K562 (cell line): ENCODE results near the gene CCT3.

ENCODE experiments used
- HBP1 ChIP-seq: fragments of 450-650 bp; formaldehyde crosslinking; IDR thresholded peaks from 2 replicates; pipeline ENCODE4 v1.4.0; 2022; ENCODE audit warnings: missing genetic modification characterization
- MEF2A ChIP-seq: IDR thresholded peaks from 2 replicates; pipeline ENCODE4 v1.6.1; 2011; ENCODE audit warnings: low read depth, mild to moderate bottlenecking, low read length, moderate library complexity; ENCODE audit not compliant: control insufficient read depth
- PHB2 ChIP-seq: fragments of 450-650 bp; IDR thresholded peaks from 2 replicates; pipeline ENCODE4 v1.6.1; 2017; ENCODE audit warnings: low read depth
- POLR2G ChIP-seq: fragments of 200-400 bp; formaldehyde crosslinking; IDR thresholded peaks from 2 replicates; pipeline ENCODE4 v1.6.1; 2017; ENCODE audit warnings: low read depth, mild to moderate bottlenecking, antibody characterized with exemption, low read length, moderate library complexity
- RNF2 ChIP-seq: sonication (generic); IDR thresholded peaks from 2 replicates; pipeline ENCODE4 v1.6.1; 2016
- SAFB ChIP-seq: fragments of 200-400 bp; formaldehyde crosslinking; IDR thresholded peaks from 2 replicates; pipeline ENCODE4 v1.6.1; 2017; ENCODE audit warnings: low read depth, low read length, borderline replicate concordance

DNA sequence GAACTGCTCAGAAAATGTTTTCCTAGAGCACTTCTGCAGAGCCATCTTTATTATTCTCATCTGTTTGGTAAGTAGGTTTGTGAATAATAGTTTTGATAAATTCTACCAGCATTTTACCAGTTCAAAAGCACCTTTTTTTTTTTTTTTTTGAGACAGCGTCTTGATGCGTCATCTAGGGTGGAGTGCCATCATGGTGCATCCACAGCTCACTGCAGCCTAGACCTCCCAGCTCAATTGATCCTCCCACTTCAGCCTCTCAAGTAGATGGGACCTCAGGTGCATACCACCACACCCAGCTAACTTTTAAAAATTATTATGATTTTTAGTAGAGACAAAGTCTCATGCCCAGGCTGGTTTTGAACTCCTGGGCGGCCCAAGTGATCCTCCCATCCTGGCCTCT lies 21.2 kb upstream of the CCT3 start:
- TF ChIP-seq HBP1 (CRISPR knock-in tag) (no peak), POLR2G (no peak), MEF2A (no peak), RNF2 (no peak), SAFB (no peak), PHB2 (no peak)
